ENCODE measurements around the gene RAC2.
"Not testable (repeated sequence)": the region's sequence is repeated elsewhere in the genome, so short reads cannot be mapped to it uniquely, and the experiment has no call there.

Gene RAC2

DNA sequence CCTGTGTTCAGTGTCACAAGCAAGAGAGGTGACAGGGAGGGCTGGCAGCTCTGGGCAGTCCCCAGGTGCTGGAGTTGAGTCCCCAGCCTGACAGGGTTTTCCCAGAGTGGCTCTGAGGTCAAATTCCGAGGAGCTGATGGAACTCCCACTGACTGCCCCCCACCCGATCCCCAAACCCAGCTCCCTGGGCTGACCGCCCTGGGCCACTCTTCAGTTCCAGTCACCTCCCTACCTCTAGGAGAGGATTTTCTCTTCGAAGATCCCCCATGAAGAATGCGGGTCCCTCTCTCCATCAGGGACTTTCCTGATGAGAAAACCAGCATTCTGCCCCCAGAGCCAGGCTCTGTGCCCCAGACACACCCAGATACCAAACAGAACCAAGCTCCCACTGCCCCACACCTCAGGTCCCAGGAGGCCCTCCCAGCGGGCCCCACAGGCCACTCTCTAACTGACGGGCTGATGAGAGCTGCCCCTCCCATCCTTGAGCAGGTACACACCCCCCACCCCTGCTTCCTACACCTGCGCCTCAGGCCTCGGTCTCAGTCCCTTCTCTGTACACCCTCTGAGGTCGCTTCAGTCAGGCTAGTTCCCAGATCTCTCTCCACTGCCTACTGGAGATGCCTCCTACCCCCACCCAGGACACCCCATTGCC lies 12.1 kb upstream of the RAC2 start:
- no peak for DNase-seq (ENCODE audit: low read depth in 3 of 3, low spot score in 1 of 3)

DNA sequence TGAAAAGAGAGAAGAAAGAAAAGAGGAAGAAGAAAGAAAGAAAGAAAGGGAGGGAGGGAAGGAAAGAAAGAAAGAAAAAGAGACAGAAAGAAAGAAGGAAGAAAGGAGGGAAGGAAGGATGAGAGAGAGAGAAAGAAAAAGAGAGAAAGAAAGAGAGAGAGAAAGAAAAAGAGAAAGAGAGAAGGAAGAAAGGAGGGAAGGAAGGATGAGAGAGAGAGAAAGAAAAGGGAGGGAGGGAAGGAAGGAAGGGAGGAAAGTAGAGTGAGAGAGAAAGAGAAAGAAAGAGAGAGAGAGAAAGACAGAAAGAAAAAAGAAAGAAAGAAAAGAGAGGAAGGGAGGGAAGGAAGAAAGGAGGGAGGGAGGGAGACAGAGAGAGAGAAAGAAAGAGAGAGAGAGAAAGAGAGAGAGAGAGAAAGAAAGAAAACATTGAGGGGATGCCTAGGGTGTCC lies 11.5 kb upstream of the RAC2 start:
- no peak for DNase-seq (ENCODE audit: low read depth in 3 of 3, low spot score in 1 of 3)

DNA sequence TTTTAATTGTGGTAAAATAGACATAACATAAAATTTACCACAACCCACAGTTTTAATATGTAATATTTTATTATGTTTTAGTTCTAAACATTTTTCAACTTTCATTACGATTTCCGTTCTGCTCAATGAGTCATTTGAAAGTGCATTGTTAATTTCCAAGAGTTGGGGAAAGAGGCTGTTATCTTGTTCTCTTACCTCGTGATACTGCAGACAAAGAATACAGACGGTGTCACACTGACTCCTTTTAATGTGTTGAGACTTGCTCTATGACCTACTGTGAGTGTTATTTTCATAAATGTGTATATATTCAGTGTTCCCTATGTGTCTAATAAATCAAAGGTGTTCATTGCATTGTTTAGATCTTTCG lies 10.8 kb upstream of the RAC2 start:
- no peak for DNase-seq (ENCODE audit: low read depth in 3 of 3, low spot score in 1 of 3)

DNA sequence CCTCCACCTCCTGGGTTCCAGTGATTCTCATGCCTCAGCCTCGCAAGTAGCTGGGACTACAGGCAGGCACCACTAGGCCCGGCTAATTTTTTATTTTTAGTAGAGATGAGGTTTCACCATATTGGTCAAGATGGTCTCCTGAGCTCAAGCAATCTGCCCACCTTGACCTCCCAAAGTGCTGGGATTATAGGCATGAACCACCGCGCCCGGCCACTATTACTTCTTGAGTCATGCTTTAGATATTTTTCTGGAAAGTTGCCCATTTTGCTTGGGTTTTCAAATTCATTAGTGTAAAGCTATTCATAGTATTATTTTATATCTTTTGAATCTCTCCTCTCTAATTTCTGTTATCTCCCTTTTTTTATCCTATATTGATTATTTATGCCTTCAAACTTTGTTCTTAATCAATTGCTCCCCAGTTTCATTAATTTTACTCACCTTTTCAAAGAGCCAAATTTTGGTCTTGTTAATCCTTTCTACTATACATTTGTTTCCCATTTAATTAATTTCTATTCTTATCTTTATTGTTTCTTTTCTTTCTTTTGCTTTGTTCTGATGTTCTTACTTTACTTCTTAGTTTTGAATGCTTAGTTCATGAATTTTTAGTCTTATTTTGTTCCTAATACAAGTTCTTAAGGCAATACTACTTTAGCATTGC lies 10.3 kb upstream of the RAC2 start:
- no peak for DNase-seq (ENCODE audit: low read depth in 3 of 3, low spot score in 1 of 3)

DNA sequence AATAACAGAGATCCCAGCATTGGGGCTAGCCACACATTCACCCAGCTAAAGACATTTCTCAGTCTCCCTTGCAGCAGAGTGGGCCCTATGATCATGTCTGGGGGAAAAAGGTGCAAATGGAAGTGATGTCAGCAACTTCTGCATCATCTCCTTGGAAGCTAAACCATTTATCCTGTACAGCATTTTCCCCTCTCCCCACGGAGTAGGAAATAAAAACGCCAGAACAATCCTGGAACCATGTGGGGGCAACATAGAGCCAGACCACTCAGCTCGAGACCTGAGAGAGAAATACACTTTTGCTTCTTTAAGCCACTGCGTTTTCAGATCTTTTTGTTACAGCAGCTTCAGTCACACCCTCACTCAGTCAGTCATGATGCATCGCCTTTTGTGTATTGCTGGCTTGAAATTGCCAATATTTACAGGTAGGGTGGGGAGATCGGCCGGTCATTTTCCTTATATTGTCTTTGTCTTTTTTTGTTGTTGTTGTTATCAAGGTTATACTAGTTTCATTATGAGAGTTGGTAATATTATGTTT lies 9.1 kb upstream of the RAC2 start:
- no peak for DNase-seq (ENCODE audit: low read depth in 3 of 3, low spot score in 1 of 3)

DNA sequence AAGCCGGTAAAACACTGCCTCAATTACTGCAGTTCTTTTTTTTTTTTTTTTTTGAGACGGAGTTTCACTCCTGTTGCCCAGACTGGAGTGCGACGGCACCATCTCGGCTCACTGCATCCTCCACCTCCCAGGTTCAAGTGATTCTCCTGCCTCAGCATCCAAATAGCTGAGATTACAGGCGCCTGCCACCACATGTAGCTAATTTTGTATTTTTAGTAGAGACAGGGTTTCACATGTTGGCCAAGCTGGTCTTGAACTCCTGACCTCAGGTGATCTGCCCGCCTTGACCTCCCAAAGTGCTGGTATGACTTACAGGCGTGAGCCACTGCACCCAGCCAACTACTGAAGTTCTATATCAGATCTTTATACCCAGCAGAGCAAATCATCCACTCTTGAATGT lies 7.8 kb upstream of the RAC2 start:
- not testable (repeated sequence) for DNase-seq (ENCODE audit: low read depth in 3 of 3, low spot score in 1 of 3)

DNA sequence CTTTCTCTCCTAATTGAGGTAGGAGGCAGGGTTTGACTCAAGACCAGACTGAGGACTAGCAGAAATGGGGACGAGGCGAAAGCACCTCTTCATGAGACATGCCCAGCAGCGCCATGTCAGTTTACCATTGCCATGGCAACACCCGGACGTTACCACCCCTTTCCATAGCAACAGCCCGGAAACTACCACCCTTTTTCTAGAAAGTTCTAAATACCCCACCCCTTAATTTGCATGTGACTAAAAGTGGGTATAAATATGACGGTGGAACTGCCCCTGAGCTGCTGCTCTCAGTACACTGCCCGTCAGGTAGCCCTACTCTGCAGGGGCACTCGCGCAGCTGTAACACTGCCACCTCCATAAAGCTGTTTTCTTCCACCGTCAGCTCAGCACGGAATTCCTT lies 5.9 kb upstream of the RAC2 start:
- no peak for DNase-seq (ENCODE audit: low read depth in 3 of 3, low spot score in 1 of 3)

DNA sequence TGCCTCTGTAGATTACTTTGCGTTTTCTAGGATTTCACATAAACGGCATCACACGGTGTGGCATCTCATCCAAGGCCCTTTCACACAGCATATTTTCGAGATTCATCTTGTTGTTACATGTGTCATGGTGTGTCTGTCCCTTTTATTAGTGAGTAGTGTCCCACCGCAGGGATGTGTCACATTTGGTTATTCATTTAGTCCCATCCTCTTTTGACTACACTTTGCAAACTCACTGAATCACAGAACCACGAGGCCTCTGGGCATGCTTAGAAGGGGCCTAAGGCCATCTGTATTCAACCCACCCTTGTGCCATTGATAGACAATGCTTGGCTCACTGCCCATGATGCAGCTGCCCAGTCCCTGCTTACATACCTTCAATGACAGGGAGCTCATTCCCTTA lies 4.2 kb upstream of the RAC2 start:
- no peak for DNase-seq (ENCODE audit: low read depth in 3 of 3, low spot score in 1 of 3)

DNA sequence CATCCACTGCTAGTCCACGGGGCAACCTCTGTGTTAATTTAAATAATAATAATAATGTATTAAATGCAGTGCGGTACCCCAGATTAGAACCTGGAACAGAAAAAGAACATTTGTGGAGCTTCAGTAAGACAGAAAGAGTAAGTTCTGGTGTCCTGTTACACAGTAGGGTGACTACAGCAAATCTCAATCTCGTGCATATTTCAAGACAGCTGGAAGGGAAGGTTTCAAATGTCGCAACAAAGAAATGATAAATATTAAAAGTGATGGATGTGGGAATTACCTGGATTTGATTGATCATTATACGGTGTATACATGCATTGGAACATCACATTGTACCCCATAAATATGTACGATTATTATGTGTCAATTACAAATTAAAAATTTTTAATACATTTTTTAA lies 1.7 kb upstream of the RAC2 start:
- no peak for DNase-seq (ENCODE audit: low read depth in 3 of 3, low spot score in 1 of 3)

DNA sequence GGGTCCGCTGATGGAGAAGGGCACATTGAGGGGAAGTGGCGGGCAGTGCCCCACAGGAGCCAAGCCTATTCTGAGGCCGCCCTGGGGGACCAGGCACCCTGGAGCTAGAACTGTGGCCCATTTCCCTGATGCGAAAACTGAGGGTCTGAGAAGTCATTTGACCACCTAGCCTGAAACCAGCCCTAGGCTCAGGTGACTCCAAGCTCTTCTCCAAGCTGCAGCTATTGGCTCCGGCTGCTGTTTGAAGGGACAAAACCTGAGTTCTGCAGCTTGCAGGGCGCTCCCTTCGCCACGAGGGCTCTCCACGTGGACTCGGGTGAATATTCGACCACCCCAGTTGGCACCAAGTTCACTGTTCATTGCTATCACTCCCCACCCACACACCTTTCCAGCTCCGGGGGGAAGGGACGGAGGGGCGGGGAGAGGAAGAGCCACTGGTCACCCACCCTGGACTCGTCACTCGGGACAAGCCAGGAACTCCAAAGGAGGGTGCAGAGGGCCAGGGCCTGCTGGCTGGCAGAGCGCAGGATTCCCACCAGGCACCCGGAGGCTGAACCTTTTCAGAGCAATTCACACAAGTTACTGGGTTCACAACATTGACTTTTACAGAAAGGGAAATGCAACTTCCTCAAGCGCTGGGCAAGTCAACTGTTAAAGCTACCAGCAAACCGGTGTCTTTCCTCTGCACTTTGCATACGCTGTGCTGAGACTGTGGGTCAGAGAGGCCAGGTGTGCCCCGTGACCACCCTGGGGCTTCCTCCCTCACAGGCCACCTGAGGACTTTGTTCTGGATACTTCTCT lies 1.1 kb upstream of the RAC2 start:
- no peak for DNase-seq (ENCODE audit: low read depth in 3 of 3, low spot score in 1 of 3)

DNA sequence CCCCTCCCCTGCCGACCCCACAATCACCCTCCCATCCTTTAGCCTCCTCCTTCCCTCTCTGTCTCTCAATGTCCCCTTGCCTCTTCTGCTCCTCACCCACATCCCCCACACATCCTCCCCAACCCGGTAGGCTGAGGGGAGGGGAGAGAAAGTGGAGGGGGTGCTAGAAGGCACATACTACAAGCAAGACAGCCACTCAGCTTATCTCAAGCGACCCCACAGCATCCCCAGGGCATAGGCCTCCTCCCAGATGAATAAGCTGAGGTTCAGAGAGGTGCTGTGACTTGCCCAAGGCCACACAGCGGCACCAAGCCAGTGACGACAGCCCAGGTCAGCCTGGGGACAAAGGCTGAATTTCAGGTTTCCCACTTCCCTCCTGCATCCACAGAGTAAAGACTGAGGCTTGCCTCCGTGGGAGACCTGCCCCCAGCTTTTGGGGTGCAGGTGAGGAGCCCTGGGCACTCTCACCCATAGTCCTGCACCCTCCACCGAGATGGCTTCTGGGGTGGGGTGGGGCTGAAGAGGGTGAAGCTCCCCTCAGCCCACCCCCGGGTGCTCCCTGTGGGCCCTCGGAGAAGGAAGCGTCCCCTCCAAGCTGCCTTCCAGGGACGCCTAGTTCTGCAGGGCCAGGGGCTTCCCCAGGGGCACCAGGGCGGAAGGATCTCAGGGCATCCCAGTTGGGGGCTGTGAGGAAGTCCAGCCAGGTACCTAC lies 511 bp downstream of the RAC2 start:
- no peak for DNase-seq (ENCODE audit: low read depth in 3 of 3, low spot score in 1 of 3)

DNA sequence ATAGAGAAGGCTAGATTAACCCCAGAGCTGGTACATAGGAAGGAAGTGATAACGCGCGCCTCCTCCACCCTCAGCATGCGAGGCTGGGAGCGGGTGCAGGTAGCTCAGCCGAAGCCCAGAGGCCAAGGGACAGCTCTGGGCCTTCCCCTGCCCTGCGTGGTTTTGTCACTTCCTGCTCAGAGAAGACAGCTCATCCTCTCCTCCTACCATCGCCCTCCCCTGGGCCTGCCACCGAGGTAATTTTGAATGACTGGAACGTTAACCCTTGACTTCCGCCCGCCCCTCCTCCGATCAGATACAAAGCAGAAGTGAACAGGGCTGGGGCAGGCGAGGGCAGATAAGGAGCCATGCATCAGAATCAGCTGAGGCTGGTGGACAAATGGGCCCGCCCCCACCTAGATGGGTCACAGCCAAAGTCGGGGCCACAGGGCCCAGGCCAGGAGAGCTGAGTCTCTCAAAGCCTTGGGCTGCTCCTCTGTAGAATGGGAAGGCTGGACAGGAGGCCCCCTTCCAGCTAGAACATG lies 1.6 kb downstream of the RAC2 start:
- DNase-seq (ENCODE audit: low read depth in 3 of 3, low spot score in 1 of 3), result peak; percentile 76 to 87 (median 82)

DNA sequence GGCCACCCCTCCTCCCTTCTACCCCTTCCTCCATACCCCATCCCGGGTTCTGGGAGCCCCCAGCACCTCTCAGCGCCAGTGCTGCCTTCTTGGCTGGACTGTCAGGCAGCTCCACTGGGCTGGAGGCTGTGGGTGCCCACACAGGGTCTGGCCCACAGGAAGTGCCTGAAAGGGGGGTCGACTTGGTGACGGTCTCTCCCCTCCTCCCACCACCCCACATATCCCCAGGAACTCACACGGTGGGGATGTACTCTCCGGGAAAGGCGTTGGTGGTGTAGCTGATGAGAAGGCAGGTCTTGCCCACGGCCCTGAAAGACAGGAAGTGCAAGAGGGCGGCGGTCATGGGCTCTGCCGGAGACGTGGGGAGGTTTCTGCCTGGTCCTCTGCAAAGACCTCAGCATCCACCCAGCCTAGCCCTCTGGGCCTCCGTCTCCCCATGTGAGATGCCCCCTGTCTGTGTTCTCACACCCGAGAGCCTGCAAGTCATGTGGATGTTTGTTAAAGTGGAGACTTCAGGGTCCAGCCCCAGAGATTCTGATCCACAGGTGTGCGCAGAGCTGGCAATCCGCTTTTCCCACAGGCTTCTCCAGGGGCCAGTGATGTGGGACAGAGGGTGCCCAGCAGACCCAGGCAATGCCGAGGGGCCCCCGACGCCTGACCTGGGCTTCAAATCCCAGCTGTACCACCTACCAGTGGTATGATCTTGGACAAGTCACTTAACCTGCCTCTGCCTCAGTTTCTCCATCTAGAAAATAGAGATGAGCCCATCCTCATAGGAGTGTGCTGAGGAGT lies 2.5 kb downstream of the RAC2 start:
- no peak for DNase-seq (ENCODE audit: low read depth in 3 of 3, low spot score in 1 of 3)

DNA sequence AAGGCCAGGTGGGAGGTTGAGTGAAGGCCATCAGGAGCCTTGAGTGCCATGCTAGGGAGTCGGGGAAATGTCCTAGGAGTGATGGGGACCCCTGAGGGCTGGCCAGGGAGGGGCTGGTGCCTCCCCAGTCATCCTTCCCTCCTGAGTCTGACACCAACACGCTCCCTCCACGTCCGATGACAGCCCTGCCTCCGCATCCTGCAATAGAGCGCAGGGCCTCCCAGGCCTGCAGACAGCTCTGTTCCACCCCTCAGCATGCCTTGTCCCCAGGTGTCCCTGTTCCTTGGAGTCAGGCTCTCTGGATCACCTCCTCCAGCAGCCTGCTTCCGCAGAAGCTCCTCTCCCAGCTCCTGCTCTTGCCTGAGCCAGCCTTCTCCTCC lies 3.1 kb downstream of the RAC2 start:
- DNase-seq (ENCODE audit: low read depth in 3 of 3, low spot score in 1 of 3), result no peak

DNA sequence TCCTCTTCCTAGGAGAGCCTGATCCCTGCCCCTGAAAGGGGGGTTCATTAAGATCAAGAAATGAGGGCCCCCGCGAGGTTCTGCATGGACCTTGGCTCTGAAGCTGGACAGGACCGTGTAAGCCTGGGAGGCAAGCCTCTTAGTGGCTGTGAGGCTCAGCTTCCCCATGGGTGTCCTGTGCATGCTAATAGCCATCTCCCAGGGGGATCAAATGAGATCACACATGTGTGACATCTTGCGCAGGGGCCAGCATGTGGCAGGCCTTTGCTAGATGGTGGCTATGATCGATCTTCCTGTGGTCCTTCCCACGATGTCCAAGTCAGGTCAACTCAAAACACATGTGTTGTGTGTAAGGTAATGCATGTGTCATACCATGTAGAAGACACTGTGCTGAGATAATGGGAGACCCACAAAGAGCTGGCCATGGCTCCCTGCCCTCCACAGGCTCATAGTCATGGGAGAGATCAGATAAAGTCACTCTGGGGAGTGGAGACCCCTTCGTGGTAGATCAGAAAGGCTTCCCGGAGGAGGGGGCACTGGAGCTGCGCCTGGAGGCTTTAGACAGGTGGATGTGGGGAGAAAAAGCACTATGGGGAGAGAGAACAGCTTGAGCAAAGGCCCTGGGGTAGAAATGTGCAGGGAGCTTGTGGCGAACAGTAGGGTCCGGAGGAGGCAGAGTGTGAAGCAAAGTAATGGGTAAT lies 3.7 kb downstream of the RAC2 start:
- no peak for DNase-seq (ENCODE audit: low read depth in 3 of 3, low spot score in 1 of 3)

DNA sequence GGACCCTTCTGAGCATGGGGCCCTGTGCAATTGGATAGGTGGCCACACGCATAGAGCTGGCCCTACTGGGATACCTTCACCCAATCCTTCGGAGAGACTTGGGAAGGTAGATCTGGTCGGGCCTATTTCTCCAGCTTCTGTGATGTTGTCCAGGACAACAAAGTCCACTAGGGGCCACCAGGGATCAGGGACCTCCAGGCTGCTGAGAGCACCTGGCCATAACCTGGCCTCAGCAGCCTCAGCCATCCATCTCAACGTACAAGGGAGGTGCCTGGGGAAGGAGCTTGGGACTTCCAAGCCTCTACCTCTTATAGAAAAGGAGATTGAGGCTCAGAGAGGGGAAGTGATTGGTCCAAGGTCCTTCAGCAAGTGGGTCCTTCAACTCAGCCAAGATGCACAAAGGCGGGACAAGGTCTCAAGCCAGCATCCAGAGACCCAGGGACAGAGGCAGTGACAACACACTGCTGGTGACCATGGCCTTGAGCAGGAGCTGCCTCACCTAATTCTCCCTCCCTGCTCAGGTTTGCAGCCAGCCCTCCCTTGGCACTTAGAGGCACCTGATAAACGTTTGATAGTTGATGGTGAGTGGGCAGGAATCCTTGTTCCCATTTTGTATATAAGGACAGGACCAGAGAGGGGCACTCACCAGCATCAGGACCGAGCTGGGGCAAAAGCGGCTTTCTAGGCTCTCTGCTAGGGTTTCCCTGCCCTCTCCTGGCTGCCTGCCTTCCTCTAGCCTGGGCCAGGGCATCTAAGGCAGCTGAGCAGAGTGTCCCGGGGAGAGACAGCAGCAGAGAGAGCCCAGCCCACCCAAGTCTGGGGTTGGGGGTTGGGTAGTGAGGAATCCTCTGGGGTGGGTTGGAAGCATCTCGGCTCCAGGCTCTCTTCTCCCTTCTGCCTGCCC lies 4.5 kb downstream of the RAC2 start:
- no peak for DNase-seq (ENCODE audit: low read depth in 3 of 3, low spot score in 1 of 3)

DNA sequence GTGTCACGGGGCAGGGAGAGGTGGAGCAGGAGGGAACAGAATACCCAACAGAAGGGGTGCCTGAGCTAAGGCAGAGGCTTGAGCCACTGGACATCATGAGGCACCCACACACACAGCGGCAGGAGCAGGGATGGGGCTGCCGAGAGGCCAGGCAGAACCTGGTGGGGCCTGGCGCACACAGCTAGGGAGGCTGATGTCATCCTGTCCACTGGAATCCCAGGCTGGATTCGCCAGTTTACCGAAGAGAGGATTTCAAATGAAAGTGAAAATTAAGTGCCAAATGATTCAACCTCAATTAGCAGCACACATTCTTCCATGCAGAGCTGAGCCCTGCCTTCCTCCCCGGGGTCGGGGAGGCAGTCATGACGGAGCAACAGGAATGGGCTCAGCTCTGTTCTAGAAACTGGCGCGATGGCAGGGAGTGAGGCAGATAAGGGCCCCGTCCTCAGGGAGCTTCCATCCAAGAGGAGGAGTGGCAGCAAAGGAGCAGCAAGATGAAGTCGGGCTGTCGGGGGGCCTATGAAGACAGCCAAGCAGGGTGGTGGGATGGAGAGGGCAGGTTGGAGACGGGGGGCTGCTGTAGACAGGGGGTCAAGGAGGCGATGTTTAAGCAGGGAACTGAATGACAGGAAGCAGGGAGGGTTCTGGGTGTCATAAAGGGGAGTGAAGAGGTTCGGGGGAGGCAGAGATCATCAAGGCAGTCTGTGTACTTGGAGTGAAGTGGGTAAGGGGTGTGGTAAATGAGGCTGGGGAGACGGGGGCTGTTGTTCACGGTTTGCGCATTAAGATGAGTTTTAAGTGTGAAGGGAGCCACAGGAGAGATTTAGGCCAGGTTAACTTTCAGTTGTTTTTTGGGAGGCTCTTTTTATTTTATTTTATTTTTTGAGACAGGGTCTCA lies 6.4 kb downstream of the RAC2 start:
- DNase-seq (ENCODE audit: low read depth in 3 of 3, low spot score in 1 of 3), result no peak
